Parathyroid adenoma (tissue), 2 donors: ENCODE measurements around the gene KRT82.
"Not testable (repeated sequence)": the region's sequence is repeated elsewhere in the genome, so short reads cannot be mapped to it uniquely, and the experiment has no call there.

ENCODE experiments used
- H2AFZ ChIP-seq: fragments of 300-600 bp; sonication (generic); one replicate; pipeline ENCODE4 v1.7.0; 2017; ENCODE audit warnings: antibody characterized with exemption, mild to moderate bottlenecking
- H3K27ac ChIP-seq: fragments of 300-600 bp; sonication (generic); one replicate; pipeline ENCODE4 v1.7.0; 2017
- H3K27me3 ChIP-seq: fragments of 300-600 bp; sonication (generic); one replicate; pipeline ENCODE4 v1.7.0; 2017; ENCODE audit warnings: low read length; ENCODE audit not compliant: control insufficient read depth, insufficient read depth
- H3K36me3 ChIP-seq: fragments of 300-600 bp; sonication (generic); one replicate; pipeline ENCODE4 v1.7.0; 2017; ENCODE audit warnings: low read length; ENCODE audit not compliant: control insufficient read depth, insufficient read depth
- H3K4me1 ChIP-seq: fragments of 300-600 bp; sonication (generic); one replicate; pipeline ENCODE4 v1.7.0; 2017; ENCODE audit warnings: control low read depth
- H3K4me2 ChIP-seq: fragments of 300-600 bp; sonication (generic); one replicate; pipeline ENCODE4 v1.7.0; 2017; ENCODE audit warnings: low read length
- H3K4me3 ChIP-seq: fragments of 300-600 bp; sonication (generic); one replicate; pipeline ENCODE4 v1.7.0; 2017; ENCODE audit warnings: low read depth, low read length
- H3K79me2 ChIP-seq: fragments of 300-600 bp; sonication (generic); one replicate; pipeline ENCODE4 v1.7.0; 2017; ENCODE audit warnings: control low read depth
- H3K9ac ChIP-seq: fragments of 300-600 bp; sonication (generic); one replicate; pipeline ENCODE4 v1.7.0; 2017; ENCODE audit warnings: mild to moderate bottlenecking
- H3K9me3 ChIP-seq: fragments of 300-600 bp; sonication (generic); one replicate; pipeline ENCODE4 v1.7.0; 2017; ENCODE audit warnings: low read length; ENCODE audit not compliant: control insufficient read depth
- CTCF ChIP-seq: fragments of 300-600 bp; sonication (generic); IDR thresholded peaks from one replicate; pipeline ENCODE4 v1.7.0; 2017; ENCODE audit warnings: antibody characterized with exemption, mild to moderate bottlenecking
- donor health status: primary hyperparathyroidism.

Gene KRT82

GRCh38 chr12:52448228-52448627 is 42.1 kb upstream of the KRT82 start:
- Histone ChIP-seq H2AFZ (no peak overlapping the region), H3K27ac (no peak overlapping the region), H3K4me1 (no peaks in the 10 kb centered on the region), H3K9me3 (no peaks in the 10 kb centered on the region), H3K36me3 (no peaks in the 10 kb centered on the region), H3K4me3 (no peak overlapping the region), H3K27me3 (no peaks in the 10 kb centered on the region), H3K79me2 (no peaks in the 10 kb centered on the region), H3K4me2 (no peak overlapping the region), H3K9ac (no peak overlapping the region)
- no peak for TF ChIP-seq CTCF

- not testable (repeated sequence) for H3K4me3 ChIP-seq, H3K9me3 ChIP-seq, H3K4me1 ChIP-seq, H3K27ac ChIP-seq, H3K79me2 ChIP-seq, H3K9ac ChIP-seq, H3K36me3 ChIP-seq, H2AFZ ChIP-seq, H3K4me2 ChIP-seq, H3K27me3 ChIP-seq
These were observed 41.1 kb upstream of the KRT82 start for GRCh38 chr12:52447196-52447595.

GRCh38 chr12:52446367-52447045 is 40.4 kb upstream of the KRT82 start:
- no peak for TF ChIP-seq CTCF
- H3K4me1 ChIP-seq = no peaks in the 10 kb centered on the region
- H3K4me2 ChIP-seq = no peak overlapping the region
- no peak overlapping the region for H3K4me3 ChIP-seq
- H3K9ac ChIP-seq = no peak overlapping the region
- H2AFZ ChIP-seq = no peak overlapping the region
- H3K36me3 ChIP-seq = no peaks in the 10 kb centered on the region
- H3K9me3 ChIP-seq = no peaks in the 10 kb centered on the region
- H3K27ac ChIP-seq = no peak overlapping the region
- H3K27me3 ChIP-seq = no peaks in the 10 kb centered on the region
- no peaks in the 10 kb centered on the region for H3K79me2 ChIP-seq

- Histone ChIP-seq H3K4me2 (no peak overlapping the region), H3K79me2 (no peaks in the 10 kb centered on the region), H3K4me3 (no peak overlapping the region), H3K27ac (no peak overlapping the region), H2AFZ (no peak overlapping the region), H3K27me3 (no peaks in the 10 kb centered on the region), H3K4me1 (no peaks in the 10 kb centered on the region), H3K9me3 (no peaks in the 10 kb centered on the region), H3K9ac (no peak overlapping the region), H3K36me3 (no peaks in the 10 kb centered on the region)
- TF ChIP-seq CTCF = no peak
These were observed 39.7 kb upstream of the KRT82 start for GRCh38 chr12:52445876-52446275.

- Histone ChIP-seq H3K4me1 (no peaks in the 10 kb centered on the region), H3K9ac (no peak overlapping the region), H3K36me3 (no peaks in the 10 kb centered on the region), H3K79me2 (no peaks in the 10 kb centered on the region), H3K27me3 (no peaks in the 10 kb centered on the region), H3K4me2 (no peak overlapping the region), H3K27ac (no peak overlapping the region), H3K4me3 (no peak overlapping the region), H2AFZ (no peak overlapping the region), H3K9me3 (no peaks in the 10 kb centered on the region)
- TF ChIP-seq CTCF = no peak
These were observed 38.8 kb upstream of the KRT82 start for GRCh38 chr12:52444647-52445595.
